ENCODE results near the gene MINAR1. TPM values are rescaled to one million over a fixed set of nuclear protein-coding genes. Genes with fewer than 3 reads are reported as not detected.

MINAR1 gene
- total RNA-seq, 2 experiments from 2014 or later: 0.45 TPM

GRCh38 chr15:79481793-79482192, 49.7 kb downstream of the MINAR1 start:
- Mint-ChIP-seq H3K9me3 (no peaks in the 10 kb centered on the region), H3K4me3 (no peak overlapping the region), H3K27ac (no peak overlapping the region), H3K36me3 (ENCODE audit: low read depth) (no peaks in the 10 kb centered on the region), H3K4me1 (ENCODE audit: low read depth) (no peaks in the 10 kb centered on the region), H3K27me3 (peaks cover 6% of the 10 kb centered on the region)
- ATAC-seq (no peak), DNase-seq (no peak)
- TF ChIP-seq CTCF (IDR thresholded peaks at IDR 0.05): no peak
- intact Hi-C loops (cut with micrococcal nuclease): no loop called here
- ChIA-PET POLR2A (no interaction called here), CTCF (no interaction called here)

Other genes starting within 250 kb of the MINAR1 start
- not detected for gene ANKRD34C, start 149.6 kb upstream of the MINAR1 start, total RNA-seq
- gene TMED3, start 121.2 kb upstream of the MINAR1 start, total RNA-seq: 10 to 100 TPM; 40.1 to 41.4 TPM

All from activated CD8-positive, alpha-beta T cell treated with anti-CD3 and anti-CD28 coated beads for 36 hours (primary cell).